HG03354 (cell line): Measurements from ENCODE around the gene ASTN1.

Experiments
- ATAC-seq: cut with Tn5 transposase; IDR thresholded peaks from one replicate; pipeline ENCODE4 v1.9.1; 2021; ENCODE audit warnings: mild to moderate bottlenecking; ENCODE audit not compliant: unreplicated experiment, poor library complexity, severe bottlenecking

Gene ASTN1

GRCh38 chr1:177063648-177064047 lies 100.9 kb downstream of the ASTN1 start:
- ATAC-seq = no peak

GRCh38 chr1:177054542-177054941 lies 110.0 kb downstream of the ASTN1 start:
- no peak for ATAC-seq

- peak; percentile 45 for ATAC-seq
Measured at GRCh38 chr1:177053648-177054047, 110.9 kb downstream of the ASTN1 start.

- ATAC-seq = no peak
Measured at GRCh38 chr1:177048314-177049069, 116.0 kb downstream of the ASTN1 start.

- no peak for ATAC-seq
Measured at GRCh38 chr1:177045151-177045550, 119.4 kb downstream of the ASTN1 start.

- no peak for ATAC-seq
Measured at GRCh38 chr1:177044390-177044789, 120.1 kb downstream of the ASTN1 start.

- no peak for ATAC-seq
Measured at GRCh38 chr1:177043597-177043996, 120.9 kb downstream of the ASTN1 start.

GRCh38 chr1:177035586-177035985 lies 128.9 kb downstream of the ASTN1 start:
- ATAC-seq = no peak

- no peak for ATAC-seq
Measured at GRCh38 chr1:177033628-177034027, 130.9 kb downstream of the ASTN1 start.

GRCh38 chr1:177032434-177032833 lies 132.1 kb downstream of the ASTN1 start:
- no peak for ATAC-seq

GRCh38 chr1:177024623-177025022 lies 139.9 kb downstream of the ASTN1 start:
- no peak for ATAC-seq

GRCh38 chr1:177023726-177024125 lies 140.8 kb downstream of the ASTN1 start:
- no peak for ATAC-seq

GRCh38 chr1:177023249-177023648 lies 141.3 kb downstream of the ASTN1 start:
- ATAC-seq = no peak

- no peak for ATAC-seq
Measured at GRCh38 chr1:177021687-177022086, 142.8 kb downstream of the ASTN1 start.

- ATAC-seq = no peak
Measured at GRCh38 chr1:177020851-177021589, 143.5 kb downstream of the ASTN1 start.

GRCh38 chr1:177017287-177017852 lies 147.1 kb downstream of the ASTN1 start:
- no peak for ATAC-seq

- no peak for ATAC-seq
Measured at GRCh38 chr1:177014325-177014724, 150.2 kb downstream of the ASTN1 start.

GRCh38 chr1:177012342-177012925 lies 152.1 kb downstream of the ASTN1 start:
- no peak for ATAC-seq

GRCh38 chr1:177011508-177011907 lies 153.0 kb downstream of the ASTN1 start:
- no peak for ATAC-seq

GRCh38 chr1:177010211-177010825 lies 154.2 kb downstream of the ASTN1 start:
- ATAC-seq = no peak
